ENCODE results near the gene NCMAP. TPM values are rescaled to one million over a fixed set of nuclear protein-coding genes. Genes with fewer than 3 reads are reported as not detected.

The NCMAP gene
- total RNA-seq, 1 donor from 2014 or later: 0.25 TPM

- intact Hi-C loops (cut with DNase I): no loop called here
Observed at GRCh38 chr1:24570265-24571125, 14.6 kb downstream of the NCMAP start.

GRCh38 chr1:24572301-24572700 lies 16.4 kb downstream of the NCMAP start:
- intact Hi-C loops (cut with DNase I): no loop called here
- H3K9me3 ChIP-seq: no peaks in the 10 kb centered on the region
- H3K4me1 ChIP-seq: no peaks in the 10 kb centered on the region
- TF ChIP-seq CTCF (IDR thresholded peaks at IDR 0.05) (no peak), POLR2AphosphoS5 (IDR thresholded peaks at IDR 0.05; ENCODE audit: insufficient read depth in 1 of 2, low read depth in 1 of 2) (no peak), POLR2A (IDR thresholded peaks at IDR 0.05) (no peak)
- DNase-seq (ENCODE audit: extremely low spot score in 2 of 2): no peak
- H3K27ac ChIP-seq: no peak overlapping the region
- no peaks in the 10 kb centered on the region for H3K36me3 ChIP-seq
- H3K4me3 ChIP-seq: no peak overlapping the region
- H3K27me3 ChIP-seq: no peaks in the 10 kb centered on the region

More at GRCh38 chr1:24570265-24571125, 14.6 kb downstream of the NCMAP start:
- H3K36me3 ChIP-seq: no peaks in the 10 kb centered on the region
- H3K9me3 ChIP-seq: no peaks in the 10 kb centered on the region
- H3K27me3 ChIP-seq: no peaks in the 10 kb centered on the region
- no peak for TF ChIP-seq POLR2A (IDR thresholded peaks at IDR 0.05)
- TF ChIP-seq POLR2AphosphoS5 (IDR thresholded peaks at IDR 0.05; ENCODE audit: insufficient read depth in 1 of 2, low read depth in 1 of 2): no peak
- no peak for TF ChIP-seq CTCF (IDR thresholded peaks at IDR 0.05)
- no peak overlapping the region for H3K27ac ChIP-seq
- no peaks in the 10 kb centered on the region for H3K4me1 ChIP-seq
- no peak for DNase-seq (ENCODE audit: extremely low spot score in 2 of 2)
- H3K4me3 ChIP-seq: no peak overlapping the region

GRCh38 chr1:24575905-24576587 lies 20.2 kb downstream of the NCMAP start:
- H3K36me3 ChIP-seq: no peaks in the 10 kb centered on the region
- no peak for DNase-seq (ENCODE audit: extremely low spot score in 2 of 2)
- H3K27me3 ChIP-seq: no peaks in the 10 kb centered on the region
- no peaks in the 10 kb centered on the region for H3K4me1 ChIP-seq
- no peak overlapping the region for H3K4me3 ChIP-seq
- TF ChIP-seq POLR2AphosphoS5 (IDR thresholded peaks at IDR 0.05; ENCODE audit: insufficient read depth in 1 of 2, low read depth in 1 of 2) (no peak), POLR2A (IDR thresholded peaks at IDR 0.05) (no peak), CTCF (IDR thresholded peaks at IDR 0.05) (no peak)
- intact Hi-C loops (cut with DNase I): no loop called here
- no peak overlapping the region for H3K27ac ChIP-seq
- H3K9me3 ChIP-seq: no peaks in the 10 kb centered on the region

- Histone ChIP-seq H3K36me3 (no peaks in the 10 kb centered on the region), H3K27me3 (no peaks in the 10 kb centered on the region), H3K4me3 (no peak overlapping the region), H3K4me1 (no peaks in the 10 kb centered on the region), H3K9me3 (no peaks in the 10 kb centered on the region), H3K27ac (no peak overlapping the region)
- intact Hi-C loops (cut with DNase I): no loop called here
- TF ChIP-seq CTCF (IDR thresholded peaks at IDR 0.05) (no peak), POLR2AphosphoS5 (IDR thresholded peaks at IDR 0.05; ENCODE audit: insufficient read depth in 1 of 2, low read depth in 1 of 2) (no peak), POLR2A (IDR thresholded peaks at IDR 0.05) (no peak)
- no peak for DNase-seq (ENCODE audit: extremely low spot score in 2 of 2)
Observed at GRCh38 chr1:24578846-24579245, 23.0 kb downstream of the NCMAP start.

GRCh38 chr1:24580756-24581155 lies 24.9 kb downstream of the NCMAP start:
- no peaks in the 10 kb centered on the region for H3K4me1 ChIP-seq
- no peaks in the 10 kb centered on the region for H3K36me3 ChIP-seq
- TF ChIP-seq POLR2AphosphoS5 (IDR thresholded peaks at IDR 0.05; ENCODE audit: insufficient read depth in 1 of 2, low read depth in 1 of 2) (no peak), CTCF (IDR thresholded peaks at IDR 0.05) (no peak), POLR2A (IDR thresholded peaks at IDR 0.05) (no peak)
- DNase-seq (ENCODE audit: extremely low spot score in 2 of 2): no peak
- no peak overlapping the region for H3K4me3 ChIP-seq
- intact Hi-C loops (cut with DNase I): no loop called here
- no peaks in the 10 kb centered on the region for H3K27me3 ChIP-seq
- no peaks in the 10 kb centered on the region for H3K9me3 ChIP-seq
- no peak overlapping the region for H3K27ac ChIP-seq

Measured in vagina (tissue), 2 donors.